CD4-positive, alpha-beta T cell treated with Interleukin-4 for 1 hour (primary cell): ENCODE measurements around the gene PPM1L.
"Not testable (repeated sequence)": the region's sequence is repeated elsewhere in the genome, so short reads cannot be mapped to it uniquely, and the experiment has no call there.

Experiments used
- DNase-seq, 2 donors: peaks; one replicate each; pipeline ENCODE4 v3.0.0-alpha.2; 2020 to 2022

PPM1L gene

GRCh38 chr3:160992712-160993111 is 236.7 kb downstream of the PPM1L start:
- DNase-seq, result no peak

GRCh38 chr3:160996811-160997210 is 240.8 kb downstream of the PPM1L start:
- no peak for DNase-seq

GRCh38 chr3:160998581-160998980 is 242.6 kb downstream of the PPM1L start:
- DNase-seq, result no peak

- DNase-seq, result no peak
These were observed 243.2 kb downstream of the PPM1L start for GRCh38 chr3:160999274-160999673.

- no peak for DNase-seq
These were observed 252.1 kb downstream of the PPM1L start for GRCh38 chr3:161008086-161008485.

GRCh38 chr3:161010151-161010550 is 254.1 kb downstream of the PPM1L start:
- not testable (repeated sequence) for DNase-seq

GRCh38 chr3:161014843-161015749 is 259.1 kb downstream of the PPM1L start:
- no peak for DNase-seq

- no peak for DNase-seq
These were observed 260.6 kb downstream of the PPM1L start for GRCh38 chr3:161016417-161017313.

- no peak for DNase-seq
These were observed 261.9 kb downstream of the PPM1L start for GRCh38 chr3:161017971-161018370.

- DNase-seq, result no peak
These were observed 264.2 kb downstream of the PPM1L start for GRCh38 chr3:161020256-161020655.

- DNase-seq, result no peak
These were observed 269.9 kb downstream of the PPM1L start for GRCh38 chr3:161025911-161026310.

- DNase-seq, result no peak
These were observed 270.8 kb downstream of the PPM1L start for GRCh38 chr3:161026612-161027510.

- DNase-seq, result no peak
These were observed 272.6 kb downstream of the PPM1L start for GRCh38 chr3:161028555-161029153.

- no peak for DNase-seq
These were observed 275.1 kb downstream of the PPM1L start for GRCh38 chr3:161031134-161031533.

GRCh38 chr3:161034913-161035550 is 279.0 kb downstream of the PPM1L start:
- DNase-seq, result peak in 1 of 2 donors; percentile 53

GRCh38 chr3:161035711-161036110 is 279.7 kb downstream of the PPM1L start:
- DNase-seq, result peak in 1 of 2 donors; percentile 11

GRCh38 chr3:161038725-161039124 is 282.7 kb downstream of the PPM1L start:
- no peak for DNase-seq

GRCh38 chr3:161042023-161042501 is 286.0 kb downstream of the PPM1L start:
- no peak for DNase-seq

- no peak for DNase-seq
These were observed 287.5 kb downstream of the PPM1L start for GRCh38 chr3:161043336-161044035.

- no peak for DNase-seq
These were observed 293.7 kb downstream of the PPM1L start for GRCh38 chr3:161049683-161050248.
